Hematopoietic multipotent progenitor cell (in vitro differentiated cells): ENCODE results near the gene DGAT2. TPM values are rescaled to one million over a fixed set of nuclear protein-coding genes. Genes with fewer than 3 reads are reported as not detected.
A peak's percentile ranks its signal among the peaks of the same experiment; 100 is the strongest.
"Not testable (repeated sequence)": the region's sequence is repeated elsewhere in the genome, so short reads cannot be mapped to it uniquely, and the experiment has no call there.

Source experiments
- DNase-seq, 3 donors: peaks; one replicate each; pipeline ENCODE4 v3.0.0-alpha.2; 2011 to 2015; ENCODE audit warnings: low read depth in 2 of 3, low spot score in 2 of 3
- total RNA-seq: library from RNA; depleted of rRNA; stranded (reverse); fragments of >200 nt; gene quantifications from one replicate; pipeline ENCODE4 v1.2.3, GENCODE V29; 2012

The DGAT2 gene
- total RNA-seq, 1 donor, result 1.1 TPM

DNA sequence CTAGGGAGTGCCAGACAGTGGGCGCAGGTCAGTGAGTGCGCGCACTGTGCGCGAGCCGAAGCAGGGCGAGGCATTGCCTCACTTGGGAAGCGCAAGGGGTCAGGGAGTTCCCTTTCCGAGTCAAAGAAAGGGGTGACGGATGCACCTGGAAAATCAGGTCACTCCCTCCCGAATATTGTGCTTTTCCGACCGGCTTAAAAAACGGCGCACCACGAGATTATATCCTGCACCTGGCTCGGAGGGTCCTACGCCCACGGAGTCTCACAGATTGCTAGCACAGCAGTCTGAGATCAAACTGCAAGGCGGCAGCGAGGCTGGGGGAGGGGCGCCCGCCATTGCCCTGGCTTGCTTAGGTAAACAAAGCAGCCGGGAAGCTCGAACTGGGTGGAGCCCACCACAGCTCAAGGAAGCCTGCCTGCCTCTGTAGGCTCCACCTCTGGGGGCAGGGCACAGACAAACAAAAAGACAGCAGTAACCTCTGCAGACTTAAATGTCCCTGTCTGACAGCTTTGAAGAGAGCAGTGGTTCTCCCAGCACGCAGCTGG is 19.8 kb upstream of the DGAT2 start:
- DNase-seq, result not testable (repeated sequence)

DNA sequence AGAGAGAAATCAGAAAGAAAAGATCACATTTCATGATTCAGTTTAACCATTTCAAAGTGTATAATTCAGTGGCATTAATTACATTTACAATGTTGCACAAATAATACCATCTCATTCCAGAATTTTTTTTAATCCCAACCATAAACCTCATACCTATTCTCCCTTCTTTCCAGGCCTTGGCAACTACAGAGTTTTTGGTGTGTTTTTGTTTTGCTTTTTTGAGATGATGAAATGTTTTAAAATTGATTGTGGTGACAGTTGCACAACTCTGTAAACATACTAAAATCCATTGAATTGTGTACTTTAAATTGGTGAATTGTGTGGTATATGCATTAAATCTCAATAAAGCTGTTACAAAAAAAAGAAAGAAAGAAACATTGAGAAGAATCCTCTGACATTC is 13.6 kb upstream of the DGAT2 start:
- DNase-seq, result not testable (repeated sequence)

DNA sequence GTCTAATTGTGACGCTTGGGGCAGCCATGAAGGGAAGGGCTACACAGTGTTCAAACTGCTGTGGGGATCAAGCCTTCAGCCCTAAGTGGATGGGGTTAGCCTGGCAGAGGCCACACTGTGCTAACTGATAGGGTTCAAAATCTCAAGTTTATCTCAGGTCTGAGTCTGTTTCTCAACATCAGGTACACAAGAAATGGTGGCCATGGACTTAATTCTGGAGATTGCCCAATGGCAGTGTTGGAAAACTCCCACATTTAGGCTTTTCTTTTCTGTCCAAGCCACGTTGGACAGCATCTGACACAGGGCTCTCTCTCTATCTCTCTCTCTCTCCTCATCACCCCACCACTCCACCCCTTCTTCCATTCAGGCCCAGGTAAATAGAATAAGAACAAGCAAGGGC is 10.9 kb upstream of the DGAT2 start:
- DNase-seq, result no peak

DNA sequence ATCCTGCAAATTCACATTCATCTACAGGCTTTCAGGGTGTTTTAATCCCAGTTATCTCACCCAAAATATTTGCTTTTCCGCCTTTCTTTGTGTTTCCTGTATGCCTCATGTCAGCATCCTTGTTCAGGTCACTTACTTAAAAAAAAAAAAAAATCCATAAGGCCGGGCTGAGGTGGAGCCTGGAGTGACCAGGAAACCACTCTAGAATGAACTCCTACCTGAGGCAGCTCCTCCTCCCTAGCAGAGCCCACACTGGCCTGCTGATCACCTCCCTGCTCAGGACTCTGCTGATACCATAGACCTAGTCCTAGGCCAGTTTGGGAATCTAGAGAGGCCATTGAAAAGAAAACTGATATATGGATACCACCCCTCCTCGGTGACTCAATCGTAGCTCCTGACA is 8.7 kb upstream of the DGAT2 start:
- no peak for DNase-seq

DNA sequence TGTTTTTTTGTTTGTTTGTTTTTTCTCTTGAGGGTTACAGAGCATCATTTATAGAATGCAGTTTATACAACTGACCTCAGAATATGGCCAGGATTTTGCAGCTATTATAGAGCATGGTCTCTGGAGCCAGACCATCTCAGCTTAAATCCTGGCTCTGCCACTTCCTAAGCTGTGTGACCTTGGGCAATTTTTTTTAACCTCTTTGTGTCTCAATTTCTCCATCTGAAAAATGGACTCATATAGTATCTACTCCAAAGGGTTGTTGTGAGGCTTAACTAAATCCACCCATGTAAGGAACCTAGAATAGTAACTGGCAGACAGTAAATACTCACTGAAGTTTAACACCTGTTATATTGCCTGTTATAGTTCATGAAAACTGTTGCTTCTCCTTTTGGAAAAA is 8.3 kb upstream of the DGAT2 start:
- DNase-seq, result no peak

DNA sequence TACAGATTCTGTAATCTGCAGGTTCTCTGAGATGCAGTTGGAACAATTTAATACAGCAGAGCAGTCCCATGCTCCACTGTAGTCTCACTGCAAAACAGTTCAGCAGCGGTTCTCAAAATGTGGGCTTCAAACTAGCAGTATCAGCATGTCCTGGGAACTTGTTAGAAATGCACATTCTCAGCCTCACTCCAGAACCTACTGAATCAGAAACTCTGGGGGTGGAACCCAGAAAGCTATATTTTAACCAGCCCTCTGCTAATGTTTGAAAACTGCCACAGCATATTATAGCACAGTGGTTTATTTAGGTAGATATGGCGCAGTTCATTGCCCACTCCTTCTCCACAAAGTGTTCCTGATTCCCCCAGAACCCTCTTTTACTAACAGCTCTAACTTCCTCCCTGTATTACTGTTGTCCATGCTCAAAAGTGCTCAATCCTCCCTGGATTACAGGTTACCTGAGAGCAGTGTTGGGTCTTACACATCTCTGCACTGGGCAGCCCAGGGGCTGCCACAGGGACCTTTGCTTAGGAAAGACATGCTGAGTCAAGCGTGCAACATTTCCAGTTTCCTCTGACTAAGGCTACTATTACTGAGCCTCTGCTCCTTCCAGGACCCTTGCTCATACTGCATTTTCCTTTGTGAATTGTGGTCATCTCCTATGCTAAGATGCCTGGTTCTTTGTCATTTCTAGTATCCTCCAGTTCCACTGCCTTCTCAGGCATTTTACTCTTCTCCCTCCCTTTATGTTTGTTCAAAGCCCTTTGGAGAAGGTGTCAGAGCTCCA is 7.7 kb upstream of the DGAT2 start:
- no peak for DNase-seq

DNA sequence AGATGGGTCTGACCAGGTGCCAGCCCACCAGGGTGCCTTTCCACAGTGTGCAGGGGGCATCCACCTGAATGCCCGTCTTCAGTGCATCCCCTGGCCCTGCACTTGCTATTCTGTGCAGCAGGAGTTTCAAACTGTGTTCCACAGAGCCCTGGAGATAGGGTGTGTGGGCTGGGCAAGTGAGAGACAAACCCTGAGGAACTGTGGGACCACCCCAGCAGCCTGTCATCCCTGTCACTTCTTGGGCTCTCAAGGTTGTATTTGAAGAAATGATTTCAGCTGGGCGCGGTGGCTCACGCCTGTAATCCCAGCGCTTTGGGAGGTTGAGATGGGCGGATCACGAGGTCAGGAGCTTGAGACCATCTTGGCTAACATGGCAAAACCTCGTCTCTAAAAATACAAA is 6.4 kb upstream of the DGAT2 start:
- DNase-seq, result no peak

DNA sequence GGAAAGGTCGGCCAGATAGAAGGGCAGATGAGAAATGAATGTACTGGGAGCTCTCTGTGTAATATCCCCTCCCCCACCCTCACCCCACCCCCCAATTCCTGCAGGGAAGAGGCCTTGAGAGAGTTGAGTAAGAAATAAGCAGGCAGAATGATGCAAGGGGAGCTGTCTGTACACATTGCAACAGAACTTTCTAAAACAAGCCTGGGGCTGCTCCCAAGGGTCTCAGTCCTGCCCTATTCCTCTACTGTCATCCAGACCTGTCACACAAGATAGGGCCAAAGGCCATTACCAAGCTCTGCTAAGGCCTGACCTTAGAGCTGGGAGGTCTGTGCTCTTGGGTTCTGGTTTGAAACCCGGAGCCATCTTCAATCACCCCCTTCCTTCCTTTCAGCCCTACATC is 5.7 kb upstream of the DGAT2 start:
- DNase-seq, result no peak

DNA sequence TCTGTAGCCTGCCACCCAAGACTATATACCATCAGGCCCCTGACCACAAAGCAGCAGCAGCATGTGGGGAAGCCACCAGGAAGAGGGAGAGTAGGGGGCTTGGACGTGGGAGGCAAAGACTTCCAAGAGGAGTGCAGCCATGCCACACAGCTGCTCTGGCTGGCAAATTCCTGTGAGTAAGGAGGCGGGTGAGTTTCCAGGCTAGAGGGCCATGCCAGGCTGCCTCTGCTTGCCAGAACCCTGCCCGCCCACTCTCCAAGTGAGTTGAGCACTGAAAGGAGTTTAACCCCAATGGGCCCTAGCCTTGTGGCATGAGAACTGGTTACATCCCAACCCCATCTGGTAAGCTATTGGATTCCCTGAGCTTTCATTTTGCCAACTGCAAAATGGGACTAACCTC is 4.7 kb upstream of the DGAT2 start:
- no peak for DNase-seq

DNA sequence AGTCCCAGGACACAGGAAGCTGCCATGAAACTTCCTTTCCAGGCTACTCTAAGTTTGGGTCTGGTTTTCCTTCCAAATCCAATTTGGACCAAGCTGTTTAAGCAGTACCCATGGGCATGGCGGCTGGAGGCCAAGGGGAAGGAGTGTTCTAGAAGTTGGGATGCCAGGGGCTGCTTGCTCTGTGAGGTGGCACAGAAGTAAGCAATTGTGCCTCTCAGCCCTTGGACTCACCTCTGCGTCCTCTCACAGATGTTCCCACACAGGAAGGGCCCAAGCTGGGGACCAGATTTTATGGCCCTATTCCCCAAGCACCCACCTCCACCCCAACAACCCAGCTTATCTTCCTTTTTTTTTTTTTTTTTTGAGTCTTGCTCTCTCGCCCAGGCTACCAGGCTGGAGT is 3.5 kb upstream of the DGAT2 start:
- DNase-seq, result no peak

DNA sequence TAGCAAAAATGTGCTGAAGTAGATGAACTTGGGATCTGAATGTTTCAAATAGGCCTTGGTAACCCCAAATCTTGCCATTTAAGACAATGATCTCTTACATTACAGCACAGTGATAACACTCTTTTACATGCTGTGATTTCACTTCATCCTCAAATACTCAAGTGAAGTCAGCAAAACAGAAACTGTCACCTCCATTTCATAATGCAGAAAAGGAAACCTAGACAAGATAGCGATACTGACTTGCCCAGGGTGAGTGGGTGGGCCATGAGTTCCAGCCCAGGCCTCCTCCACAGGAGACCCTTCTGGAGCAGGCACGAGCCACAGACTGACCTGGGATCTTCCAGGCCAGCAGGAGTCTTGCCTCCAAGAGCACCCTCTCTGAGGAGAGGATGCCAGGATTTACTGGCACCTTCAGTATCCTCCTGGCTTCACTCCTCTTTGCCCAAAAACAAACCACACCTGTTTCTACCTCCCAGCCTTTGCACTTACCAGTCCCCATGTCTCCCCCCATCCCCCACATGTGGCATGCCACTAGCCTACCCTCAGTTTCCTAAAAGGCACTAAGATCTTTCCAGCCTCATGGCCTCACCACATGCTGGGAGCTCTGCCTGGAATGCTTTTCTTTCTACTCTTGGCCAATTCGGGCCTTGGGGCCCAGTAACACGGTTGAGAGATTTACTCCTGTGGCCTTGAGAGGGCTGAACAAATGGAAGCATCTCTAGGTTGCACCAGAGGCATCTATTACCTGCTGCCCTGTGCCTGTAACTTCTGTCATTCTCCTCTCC is 1.9 kb upstream of the DGAT2 start:
- DNase-seq, result no peak

DNA sequence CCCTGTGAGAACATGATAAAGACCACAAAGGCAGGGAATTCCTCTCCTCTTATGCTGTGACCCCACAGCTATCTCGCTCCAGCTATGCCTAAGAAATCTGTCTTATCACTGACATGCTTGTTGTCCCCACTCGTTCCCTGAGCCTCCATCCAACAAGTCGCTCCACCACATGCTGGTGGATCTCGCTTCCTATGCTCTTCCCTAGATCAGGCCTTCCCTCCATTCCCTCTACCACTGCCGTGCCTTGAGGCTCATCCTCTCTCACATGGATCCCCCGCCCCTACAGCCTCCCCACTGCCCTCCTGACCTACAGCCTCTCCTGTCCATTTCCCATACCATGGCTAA is 1.4 kb upstream of the DGAT2 start:
- DNase-seq, result no peak

DNA sequence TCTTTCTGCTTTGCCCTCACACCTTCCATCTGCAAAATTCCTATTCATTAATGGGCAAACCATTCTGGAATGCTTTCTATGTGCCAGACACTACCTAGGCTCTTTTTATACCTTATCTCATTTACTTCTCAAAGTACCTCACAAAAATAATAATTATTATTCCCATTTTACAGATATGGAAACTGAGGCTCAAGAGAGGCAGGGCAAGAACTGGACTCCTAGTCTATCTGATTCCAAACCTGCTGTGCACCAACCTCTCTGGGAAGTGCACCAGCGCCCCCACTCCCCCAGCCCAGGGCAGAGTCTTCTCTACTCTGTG is 826 bp upstream of the DGAT2 start:
- DNase-seq, result no peak

DNA sequence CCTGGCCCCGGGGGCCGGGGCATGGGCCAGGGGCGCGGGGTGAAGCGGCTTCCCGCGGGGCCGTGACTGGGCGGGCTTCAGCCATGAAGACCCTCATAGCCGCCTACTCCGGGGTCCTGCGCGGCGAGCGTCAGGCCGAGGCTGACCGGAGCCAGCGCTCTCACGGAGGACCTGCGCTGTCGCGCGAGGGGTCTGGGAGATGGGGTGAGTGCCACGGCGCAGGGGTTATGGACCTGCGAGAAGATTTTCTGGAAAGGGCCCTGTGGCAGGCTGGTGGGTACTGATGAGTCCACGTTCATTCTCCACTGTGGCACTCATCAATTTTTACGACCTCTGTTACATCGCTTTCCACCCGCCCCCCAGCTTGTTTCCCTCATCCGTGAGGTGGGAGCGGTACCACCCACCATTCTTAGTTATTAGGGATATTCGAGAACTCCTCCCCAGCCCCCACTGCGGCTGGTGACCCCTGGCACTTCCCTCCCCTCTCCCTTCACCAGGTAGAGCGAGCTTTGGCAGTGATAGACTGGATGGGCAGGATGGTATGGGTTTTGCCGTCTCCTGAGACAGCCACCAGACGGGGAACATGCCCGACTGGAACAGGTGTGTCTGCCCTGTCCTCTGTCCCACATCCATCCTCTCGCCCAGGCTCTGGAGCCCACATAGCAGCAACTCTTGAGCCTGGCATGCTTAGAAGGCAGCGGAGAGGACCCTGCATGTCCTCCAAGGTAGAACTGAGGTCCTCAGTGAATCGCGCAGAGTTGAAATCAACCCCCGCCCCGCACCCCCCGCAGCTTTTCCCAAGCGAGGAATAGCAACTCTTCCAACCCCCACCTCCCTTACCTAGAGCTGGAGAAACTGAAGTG is 562 bp downstream of the DGAT2 start:
- no peak for DNase-seq

DNA sequence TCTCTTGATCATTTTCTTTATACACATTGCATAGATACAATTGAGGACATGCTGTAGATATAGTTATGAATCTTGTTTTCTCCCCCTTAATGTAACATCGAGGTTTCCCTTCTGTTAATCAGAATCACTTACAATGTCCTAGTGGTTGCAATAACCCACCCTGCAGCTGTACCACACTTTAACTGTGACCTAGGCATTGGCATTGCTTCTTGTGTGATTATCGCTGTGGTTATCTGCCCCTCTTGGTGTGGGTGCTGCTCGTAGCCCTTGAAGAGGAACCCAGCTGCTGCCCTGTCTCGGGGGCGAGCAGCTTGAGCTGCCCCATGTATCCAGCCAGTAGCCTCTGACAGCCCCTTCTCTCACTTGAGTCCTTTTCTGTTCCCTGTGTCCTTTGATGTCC is 1.5 kb downstream of the DGAT2 start:
- DNase-seq, result no peak

DNA sequence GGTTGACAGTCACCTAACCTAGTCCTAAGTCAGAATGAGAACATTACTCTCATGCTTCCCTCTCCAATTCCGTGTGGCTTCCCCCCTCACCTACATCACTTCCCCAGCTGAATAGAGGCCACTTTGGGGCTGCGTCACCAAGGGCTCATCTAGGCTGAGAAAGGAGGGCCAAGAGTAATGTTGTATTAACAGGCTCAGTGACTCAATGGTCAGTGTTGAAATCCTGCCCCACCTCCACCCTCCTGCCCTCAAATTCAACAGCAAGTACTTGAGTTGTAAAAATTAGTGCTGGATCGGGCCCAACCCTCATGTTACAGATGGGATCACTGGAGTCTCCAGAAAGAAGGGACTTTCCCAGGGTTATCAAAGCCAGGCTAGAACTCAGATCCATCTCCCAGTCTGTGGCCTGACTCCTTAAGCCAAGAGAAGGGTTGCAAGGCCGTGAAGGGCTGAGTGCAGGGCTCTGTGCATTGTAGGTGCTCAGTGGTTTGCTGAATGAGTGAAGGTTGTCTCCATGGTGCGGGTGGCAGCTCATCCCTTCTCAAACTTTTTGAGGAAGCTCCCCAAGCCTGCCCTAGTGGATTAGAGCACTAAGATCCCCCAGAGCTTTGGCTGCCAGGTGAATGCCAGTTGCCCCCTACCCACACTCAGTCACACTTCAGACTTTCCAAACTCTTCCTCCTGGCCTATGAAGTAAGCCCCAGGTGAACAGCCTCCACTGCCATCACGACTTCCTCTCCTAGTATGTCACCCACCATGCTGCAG is 3.2 kb downstream of the DGAT2 start:
- DNase-seq, result no peak

DNA sequence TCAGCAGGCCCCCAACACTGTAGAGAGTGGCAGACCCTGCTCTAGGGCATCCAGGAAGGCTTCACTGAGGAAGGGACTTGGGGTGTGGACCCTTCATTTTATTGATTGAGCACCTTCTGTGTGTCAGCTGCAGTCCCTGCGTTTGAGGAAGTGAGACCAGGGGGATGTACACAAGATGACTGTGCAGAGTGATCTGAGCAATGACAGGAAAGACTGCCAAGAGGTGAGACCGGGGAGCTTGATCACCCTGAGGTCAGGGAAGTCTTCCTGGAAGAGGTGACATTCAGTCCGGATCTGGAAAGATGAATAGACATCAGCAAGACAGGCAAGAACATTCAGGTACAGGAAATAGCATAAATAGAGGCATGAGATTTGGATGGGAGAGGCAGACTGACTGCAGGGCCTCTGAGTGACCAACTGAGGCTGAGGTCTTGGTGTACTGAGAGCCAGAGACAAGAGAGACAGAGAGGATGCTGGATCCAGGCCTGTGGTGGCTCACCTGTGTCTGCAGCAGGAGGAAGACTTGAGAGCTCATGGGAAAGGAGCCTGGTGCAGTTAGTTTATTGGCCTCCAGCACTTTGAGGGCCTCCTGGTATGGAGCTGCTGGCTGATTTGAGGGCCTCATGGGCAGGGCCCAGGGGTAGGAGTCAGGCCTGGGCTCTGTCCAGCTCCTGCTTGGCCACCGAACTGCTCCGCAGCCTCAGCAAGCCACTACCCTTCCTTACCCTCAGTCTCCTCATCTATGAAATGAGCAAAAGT is 5.2 kb downstream of the DGAT2 start:
- DNase-seq, result peak in 2 of 3 donors; percentile 50 to 71

DNA sequence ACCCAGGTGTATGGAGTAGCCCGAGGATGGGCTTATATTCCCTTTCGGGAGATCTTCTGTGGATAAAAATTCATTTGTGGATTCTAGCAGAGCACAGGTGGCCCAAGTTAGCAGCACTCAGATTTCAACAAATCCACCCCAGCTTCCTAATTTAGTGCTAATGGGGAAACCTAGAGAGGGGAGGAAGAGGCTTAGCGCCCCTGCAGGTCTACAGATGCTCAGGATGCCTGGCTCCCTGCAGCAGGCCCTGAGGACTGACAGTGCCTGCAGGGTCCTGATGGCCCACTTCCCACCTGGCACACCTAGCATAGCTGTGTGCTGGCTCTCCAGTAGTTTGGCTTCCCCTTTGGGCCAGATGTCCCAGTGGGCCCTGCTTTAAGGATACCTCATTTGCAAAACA is 6.5 kb downstream of the DGAT2 start:
- no peak for DNase-seq

DNA sequence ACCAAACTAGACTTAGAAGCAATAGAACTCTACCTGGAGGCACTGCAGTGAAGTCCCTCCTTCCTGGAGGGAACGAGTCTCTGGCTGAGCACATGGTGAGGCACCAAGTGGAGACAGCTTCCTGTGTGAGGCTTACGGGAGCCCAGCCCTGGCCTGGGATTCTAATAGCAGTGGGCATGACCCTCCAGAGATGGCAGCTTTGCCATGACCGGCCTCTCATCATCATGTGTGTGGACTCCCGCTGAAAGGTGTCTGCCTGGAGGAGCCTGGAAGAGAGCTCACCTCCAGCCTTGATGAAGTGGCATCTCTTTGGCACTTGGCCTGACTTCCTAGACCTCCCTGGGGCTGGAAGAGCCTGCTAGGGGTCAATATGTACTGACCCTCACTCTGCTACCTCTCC is 8.0 kb downstream of the DGAT2 start:
- DNase-seq, result no peak
